Stomach (tissue), 4 donors: ENCODE data around the gene TMEM271.

Source experiments
- EP300 ChIP-seq: sonication (generic); formaldehyde crosslinking; IDR thresholded peaks from one replicate; pipeline ENCODE4 v1.6.1; 2017; ENCODE audit warnings: antibody characterized with exemption
- POLR2A ChIP-seq, 4 donors: fragments of 450-650 bp; IDR thresholded peaks; one replicate each; pipeline ENCODE4 v1.6.1; 2016; ENCODE audit warnings: antibody characterized with exemption in 4 of 4, control low read depth in 2 of 4, mild to moderate bottlenecking in 1 of 4, moderate library complexity in 1 of 4
- TF ChIP-seq, protein P1 (sequence below), 7 experiments: fragments of 450-650 bp in 4 of 7; fragments of 200-600 bp in 3 of 7; sonication (generic) in 3 of 7; IDR thresholded peaks; one replicate each; pipeline ENCODE4 v1.5.1; 2016 to 2019; ENCODE audit warnings: antibody characterized with exemption in 7 of 7, control low read depth in 2 of 7, mild to moderate bottlenecking in 1 of 7

DNA sequence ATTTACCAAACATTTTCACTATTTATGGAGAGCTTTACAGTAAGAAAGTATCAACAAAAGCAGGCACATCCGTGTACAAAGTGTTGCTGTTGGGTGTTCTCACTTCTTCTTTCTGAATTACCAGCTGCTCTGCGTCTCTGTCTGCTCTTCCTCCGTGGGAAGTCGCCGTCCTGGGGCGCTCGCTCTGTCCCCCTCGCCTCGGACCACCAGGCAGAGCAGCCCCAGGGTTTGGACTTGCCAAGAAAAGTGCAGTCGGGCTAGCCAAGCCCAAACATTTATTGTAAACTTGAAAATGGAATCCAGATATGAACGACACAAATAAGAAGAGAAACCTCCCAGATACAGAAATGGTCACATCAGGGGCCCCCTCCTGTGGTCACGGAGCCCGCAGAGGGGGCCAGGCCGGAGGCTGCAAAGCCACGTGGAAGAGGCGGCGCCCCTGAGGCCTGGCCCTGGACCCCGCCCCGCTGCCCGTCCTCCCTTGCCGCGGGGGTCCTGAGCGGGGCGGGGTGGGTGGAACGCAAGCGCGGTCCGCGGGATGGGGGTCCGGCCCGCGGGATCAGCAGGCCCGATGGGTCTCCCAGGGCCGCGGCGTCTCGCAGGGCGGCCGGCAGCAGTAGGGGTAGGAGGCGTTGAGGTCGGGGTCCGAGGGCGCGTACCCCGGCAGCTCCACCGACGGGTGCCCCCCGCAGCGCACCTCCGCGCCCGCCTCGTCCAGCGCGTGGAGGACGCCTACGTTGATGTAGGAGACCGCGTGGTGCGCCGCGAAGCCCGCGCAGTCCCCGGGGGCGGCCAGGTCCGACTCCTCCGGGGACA is 1.5 kb downstream of the TMEM271 start:
- TF ChIP-seq, protein P1, sequence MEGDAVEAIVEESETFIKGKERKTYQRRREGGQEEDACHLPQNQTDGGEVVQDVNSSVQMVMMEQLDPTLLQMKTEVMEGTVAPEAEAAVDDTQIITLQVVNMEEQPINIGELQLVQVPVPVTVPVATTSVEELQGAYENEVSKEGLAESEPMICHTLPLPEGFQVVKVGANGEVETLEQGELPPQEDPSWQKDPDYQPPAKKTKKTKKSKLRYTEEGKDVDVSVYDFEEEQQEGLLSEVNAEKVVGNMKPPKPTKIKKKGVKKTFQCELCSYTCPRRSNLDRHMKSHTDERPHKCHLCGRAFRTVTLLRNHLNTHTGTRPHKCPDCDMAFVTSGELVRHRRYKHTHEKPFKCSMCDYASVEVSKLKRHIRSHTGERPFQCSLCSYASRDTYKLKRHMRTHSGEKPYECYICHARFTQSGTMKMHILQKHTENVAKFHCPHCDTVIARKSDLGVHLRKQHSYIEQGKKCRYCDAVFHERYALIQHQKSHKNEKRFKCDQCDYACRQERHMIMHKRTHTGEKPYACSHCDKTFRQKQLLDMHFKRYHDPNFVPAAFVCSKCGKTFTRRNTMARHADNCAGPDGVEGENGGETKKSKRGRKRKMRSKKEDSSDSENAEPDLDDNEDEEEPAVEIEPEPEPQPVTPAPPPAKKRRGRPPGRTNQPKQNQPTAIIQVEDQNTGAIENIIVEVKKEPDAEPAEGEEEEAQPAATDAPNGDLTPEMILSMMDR (IDR thresholded peaks at IDR 0.05): no peak
- no peak for TF ChIP-seq EP300
- TF ChIP-seq POLR2A (IDR thresholded peaks at IDR 0.05): no peak
